DMS114 treated with DMSO at 0.1 percent for 48 hours (cell line): Measurements from ENCODE around the gene CDH3.
"Not testable (repeated sequence)": the region's sequence is repeated elsewhere in the genome, so short reads cannot be mapped to it uniquely, and the experiment has no call there.

Source experiments
- DNase-seq: peaks from one replicate; lab custom pipeline; 2025; ENCODE audit not compliant: unreplicated experiment; lab: John Stamatoyannopoulos, UW

The CDH3 gene

DNA sequence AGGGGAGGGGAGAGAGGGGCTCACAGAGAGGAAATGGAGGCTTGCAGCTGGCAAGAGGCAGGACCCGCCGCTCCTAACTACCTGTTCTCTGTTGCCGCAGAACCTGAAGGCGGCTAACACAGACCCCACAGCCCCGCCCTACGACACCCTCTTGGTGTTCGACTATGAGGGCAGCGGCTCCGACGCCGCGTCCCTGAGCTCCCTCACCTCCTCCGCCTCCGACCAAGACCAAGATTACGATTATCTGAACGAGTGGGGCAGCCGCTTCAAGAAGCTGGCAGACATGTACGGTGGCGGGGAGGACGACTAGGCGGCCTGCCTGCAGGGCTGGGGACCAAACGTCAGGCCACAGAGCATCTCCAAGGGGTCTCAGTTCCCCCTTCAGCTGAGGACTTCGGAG lies 53.0 kb downstream of the CDH3 start:
- DNase-seq = no peak

GRCh38 chr16:68700120-68700519 lies 55.0 kb downstream of the CDH3 start:
- no peak for DNase-seq

- no peak for DNase-seq
Measured at GRCh38 chr16:68700831-68701230, 55.7 kb downstream of the CDH3 start.

- peak; percentile 69 for DNase-seq
Measured at GRCh38 chr16:68704232-68704867, 59.2 kb downstream of the CDH3 start.

- DNase-seq = no peak
Measured at GRCh38 chr16:68707340-68708152, 62.4 kb downstream of the CDH3 start.

- no peak for DNase-seq
Measured at GRCh38 chr16:68710211-68710610, 65.1 kb downstream of the CDH3 start.

GRCh38 chr16:68711421-68712139 lies 66.5 kb downstream of the CDH3 start:
- DNase-seq = no peak

DNA sequence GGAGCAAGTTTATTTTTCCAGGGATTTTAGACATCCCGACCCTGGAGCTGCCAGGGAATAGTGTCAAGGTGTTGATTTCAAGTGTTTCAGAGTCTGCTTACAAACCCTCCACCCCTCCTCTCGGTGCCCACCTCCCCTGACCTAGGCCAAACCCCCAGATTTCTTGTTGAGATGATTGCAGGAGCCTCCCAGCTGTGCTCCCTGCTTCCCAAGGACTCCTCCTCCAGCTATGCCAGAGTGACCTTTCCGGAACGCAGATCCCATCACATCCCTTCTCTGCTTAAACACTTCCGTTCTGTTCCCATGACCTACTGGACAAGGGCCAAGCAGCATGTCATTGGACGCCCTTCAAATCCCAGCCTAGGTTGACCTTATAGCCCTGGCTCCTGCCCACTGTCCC lies 68.3 kb downstream of the CDH3 start:
- DNase-seq = no peak

DNA sequence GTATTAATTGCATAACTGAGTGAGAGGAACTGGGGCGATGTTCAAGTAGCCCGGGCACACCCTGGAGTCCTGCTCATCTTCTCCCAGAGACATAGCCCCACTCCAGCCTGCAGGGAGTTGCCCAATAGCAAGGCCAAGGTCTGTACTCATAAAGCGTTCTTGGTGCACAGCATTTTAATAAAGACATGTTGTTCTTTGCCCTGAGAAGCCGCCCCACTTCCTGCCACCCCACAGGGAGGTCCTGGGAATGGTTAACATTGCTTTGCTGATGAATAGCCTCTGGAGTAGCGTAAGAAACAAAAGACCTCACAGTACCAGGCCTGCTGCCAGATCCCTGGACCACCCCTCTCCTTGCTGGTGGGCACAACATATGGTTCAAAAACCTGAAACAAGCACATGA lies 70.4 kb downstream of the CDH3 start:
- DNase-seq = no peak

- DNase-seq = not testable (repeated sequence)
Measured at GRCh38 chr16:68716516-68716915, 71.4 kb downstream of the CDH3 start.

DNA sequence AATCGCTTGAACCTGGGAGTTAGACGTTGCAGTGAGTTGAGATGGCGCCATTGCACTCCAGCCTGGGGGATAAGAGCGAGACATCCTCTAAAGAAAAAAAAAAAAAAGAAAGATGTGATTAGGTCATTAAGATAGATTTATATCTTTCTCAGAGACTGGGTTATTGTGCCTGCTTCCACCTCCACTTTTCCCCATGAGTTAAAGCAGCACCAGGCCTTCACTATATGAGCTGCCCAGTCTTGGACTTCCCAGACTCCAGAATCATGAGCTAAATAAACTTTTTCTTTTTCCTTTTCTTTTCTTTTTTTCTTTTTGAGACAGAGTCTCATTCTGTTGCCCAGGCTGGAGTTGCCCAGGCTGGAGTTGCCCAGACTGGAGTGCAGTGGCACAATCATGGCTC lies 72.6 kb downstream of the CDH3 start:
- no peak for DNase-seq

- DNase-seq = no peak
Measured at GRCh38 chr16:68718590-68718989, 73.5 kb downstream of the CDH3 start.

DNA sequence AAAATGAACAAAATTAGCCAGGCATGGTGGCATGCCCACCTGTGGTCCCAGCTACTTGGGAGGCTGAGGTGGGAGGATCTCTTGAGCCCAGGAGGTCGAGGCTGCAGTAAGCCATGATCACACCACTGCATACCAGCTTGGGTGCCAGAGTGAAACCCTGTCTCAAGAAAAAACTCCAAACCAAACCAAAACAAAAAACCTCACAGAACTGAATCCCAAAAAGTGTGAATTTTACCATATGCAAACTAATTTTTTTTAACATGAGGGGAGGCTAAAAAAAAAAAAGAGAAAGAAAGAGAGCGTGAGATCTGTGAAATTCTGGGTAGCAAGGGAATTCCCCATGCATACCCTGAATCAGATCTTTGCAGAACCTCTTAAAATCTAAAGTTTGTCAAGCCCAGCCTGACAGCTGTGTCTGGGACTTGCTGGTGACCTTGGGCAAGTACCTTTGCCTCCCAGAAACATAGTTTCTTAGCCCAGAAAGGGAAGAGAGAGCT lies 74.9 kb downstream of the CDH3 start:
- no peak for DNase-seq

GRCh38 chr16:68722119-68723024 lies 77.3 kb downstream of the CDH3 start:
- DNase-seq = no peak

GRCh38 chr16:68724797-68725196 lies 79.7 kb downstream of the CDH3 start:
- DNase-seq = no peak

DNA sequence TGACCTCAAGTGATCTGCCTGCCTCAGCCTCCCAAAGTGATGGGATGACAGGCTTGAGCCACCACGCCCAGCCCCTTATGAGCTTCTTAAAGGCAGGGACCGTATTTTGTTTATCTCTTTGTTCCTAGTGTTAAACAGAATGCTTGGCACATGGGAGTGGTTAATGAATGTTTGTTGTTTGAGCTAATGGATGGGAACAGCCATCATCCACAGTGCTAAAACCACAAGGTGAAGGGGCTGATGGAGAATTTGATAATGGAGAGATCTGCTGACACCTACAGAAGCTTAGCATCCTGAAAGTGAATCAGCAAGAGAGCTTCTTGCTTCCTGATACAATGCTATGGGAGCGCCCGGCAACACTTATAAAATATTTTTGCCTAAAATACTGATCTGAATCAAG lies 83.4 kb downstream of the CDH3 start:
- DNase-seq = no peak

GRCh38 chr16:68731637-68732036 lies 86.5 kb downstream of the CDH3 start:
- no peak for DNase-seq

DNA sequence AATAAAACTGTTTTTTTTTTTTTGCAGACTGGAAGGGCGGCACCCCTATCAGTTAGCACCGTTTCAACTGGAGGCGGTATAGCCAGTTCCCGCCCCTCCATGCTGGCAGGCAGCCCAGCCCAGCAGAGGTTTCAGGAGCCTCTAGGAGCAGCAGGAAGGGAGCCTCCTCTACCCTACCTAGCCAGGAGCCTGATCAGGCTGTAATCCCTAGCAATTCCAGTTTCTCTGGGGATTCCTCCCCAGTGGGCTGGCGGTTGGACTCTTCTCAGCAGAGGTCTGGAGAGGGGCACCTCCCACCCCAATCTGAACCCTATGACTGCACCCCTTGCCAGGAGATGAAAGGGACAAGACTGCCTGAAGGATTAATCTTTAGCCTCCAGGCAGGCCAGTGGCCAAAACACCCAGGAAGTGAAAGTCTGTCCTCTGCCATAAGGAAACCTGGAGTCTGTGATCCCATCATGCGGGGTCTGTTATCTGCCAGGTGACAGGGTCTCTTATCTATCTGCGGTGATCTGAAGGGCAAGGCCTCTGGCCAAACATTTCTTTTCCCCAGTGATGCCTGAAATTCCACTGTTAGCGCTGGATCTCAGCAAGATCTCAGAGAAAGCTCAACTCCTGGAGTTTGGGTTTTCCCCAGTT lies 87.1 kb downstream of the CDH3 start:
- DNase-seq = no peak

GRCh38 chr16:68732741-68733399 lies 87.8 kb downstream of the CDH3 start:
- no peak for DNase-seq

GRCh38 chr16:68733570-68733969 lies 88.5 kb downstream of the CDH3 start:
- DNase-seq = no peak
